Measurements from ENCODE around the gene CUEDC2.

The CUEDC2 gene

GRCh38 chr10:102414749-102415148, 17.6 kb downstream of the CUEDC2 start:
- FAIRE-seq (no peak), DNase-seq (ENCODE audit: insufficient read length, low spot score) (no peak)
- no peak for TF ChIP-seq POLR2A (IDR thresholded peaks at IDR 0.05; ENCODE audit: low read depth, low read length)
- no peak for TF ChIP-seq POLR2AphosphoS5 (IDR thresholded peaks at IDR 0.05; ENCODE audit: low read depth, low read length)
- TF ChIP-seq PAX5 (IDR thresholded peaks at IDR 0.05; ENCODE audit: insufficient read depth, low read length, severe bottlenecking), result no peak
- TF ChIP-seq SPI1 (IDR thresholded peaks at IDR 0.05; ENCODE audit: low read depth, low read length), result no peak
- TF ChIP-seq TAF1 (IDR thresholded peaks at IDR 0.05; ENCODE audit: low read depth, low read length), result no peak
- no peak for TF ChIP-seq POU2F2 (IDR thresholded peaks at IDR 0.05; ENCODE audit: low read depth, low read length)

- TF ChIP-seq POLR2AphosphoS5 (IDR thresholded peaks at IDR 0.05; ENCODE audit: low read depth, low read length) (no peak), SPI1 (IDR thresholded peaks at IDR 0.05; ENCODE audit: low read depth, low read length) (no peak), PAX5 (IDR thresholded peaks at IDR 0.05; ENCODE audit: insufficient read depth, low read length, severe bottlenecking) (no peak), POLR2A (IDR thresholded peaks at IDR 0.05; ENCODE audit: low read depth, low read length) (no peak), POU2F2 (IDR thresholded peaks at IDR 0.05; ENCODE audit: low read depth, low read length) (no peak), TAF1 (IDR thresholded peaks at IDR 0.05; ENCODE audit: low read depth, low read length) (no peak)
- DNase-seq (ENCODE audit: insufficient read length, low spot score), result no peak
- no peak for FAIRE-seq
These were observed 18.4 kb downstream of the CUEDC2 start for GRCh38 chr10:102413806-102414561.

GRCh38 chr10:102413053-102413705, 19.2 kb downstream of the CUEDC2 start:
- FAIRE-seq (peak; percentile 65), DNase-seq (ENCODE audit: insufficient read length, low spot score) (peak; percentile 82)
- TF ChIP-seq POLR2AphosphoS5 (IDR thresholded peaks at IDR 0.05; ENCODE audit: low read depth, low read length) (no peak), TAF1 (IDR thresholded peaks at IDR 0.05; ENCODE audit: low read depth, low read length) (no peak), PAX5 (IDR thresholded peaks at IDR 0.05; ENCODE audit: insufficient read depth, low read length, severe bottlenecking) (no peak)

- FAIRE-seq, result no peak
These were observed 20.1 kb downstream of the CUEDC2 start for GRCh38 chr10:102412293-102412692.

GRCh38 chr10:102411341-102412255, 20.8 kb downstream of the CUEDC2 start:
- FAIRE-seq, result no peak
- TF ChIP-seq TAF1 (IDR thresholded peaks at IDR 0.05; ENCODE audit: low read depth, low read length), result no peak
- TF ChIP-seq PAX5 (IDR thresholded peaks at IDR 0.05; ENCODE audit: insufficient read depth, low read length, severe bottlenecking), result no peak
- TF ChIP-seq POU2F2 (IDR thresholded peaks at IDR 0.05; ENCODE audit: low read depth, low read length), result no peak
- TF ChIP-seq POLR2A (IDR thresholded peaks at IDR 0.05; ENCODE audit: low read depth, low read length), result no peak
- no peak for TF ChIP-seq SPI1 (IDR thresholded peaks at IDR 0.05; ENCODE audit: low read depth, low read length)
- no peak for TF ChIP-seq POLR2AphosphoS5 (IDR thresholded peaks at IDR 0.05; ENCODE audit: low read depth, low read length)
- DNase-seq (ENCODE audit: insufficient read length, low spot score), result no peak

More at GRCh38 chr10:102412293-102412692, 20.1 kb downstream of the CUEDC2 start:
- no peak for TF ChIP-seq POLR2A (IDR thresholded peaks at IDR 0.05; ENCODE audit: low read depth, low read length)
- no peak for TF ChIP-seq SPI1 (IDR thresholded peaks at IDR 0.05; ENCODE audit: low read depth, low read length)
- no peak for TF ChIP-seq TAF1 (IDR thresholded peaks at IDR 0.05; ENCODE audit: low read depth, low read length)
- TF ChIP-seq POU2F2 (IDR thresholded peaks at IDR 0.05; ENCODE audit: low read depth, low read length), result no peak
- no peak for TF ChIP-seq POLR2AphosphoS5 (IDR thresholded peaks at IDR 0.05; ENCODE audit: low read depth, low read length)
- no peak for TF ChIP-seq PAX5 (IDR thresholded peaks at IDR 0.05; ENCODE audit: insufficient read depth, low read length, severe bottlenecking)
- no peak for DNase-seq (ENCODE audit: insufficient read length, low spot score)

GRCh38 chr10:102410429-102411073, 21.8 kb downstream of the CUEDC2 start:
- no peak for TF ChIP-seq TAF1 (IDR thresholded peaks at IDR 0.05; ENCODE audit: low read depth, low read length)
- TF ChIP-seq PAX5 (IDR thresholded peaks at IDR 0.05; ENCODE audit: insufficient read depth, low read length, severe bottlenecking), result no peak
- TF ChIP-seq POLR2AphosphoS5 (IDR thresholded peaks at IDR 0.05; ENCODE audit: low read depth, low read length), result no peak
- TF ChIP-seq POLR2A (IDR thresholded peaks at IDR 0.05; ENCODE audit: low read depth, low read length), result 0 out of 2 replicates have a peak, but pooled peaks have one; percentile 2
- FAIRE-seq (no peak), DNase-seq (ENCODE audit: insufficient read length, low spot score) (peak; percentile 45)

- peak; percentile 35 for FAIRE-seq
- DNase-seq (ENCODE audit: insufficient read length, low spot score), result peak; percentile 30
These were observed 22.6 kb downstream of the CUEDC2 start for GRCh38 chr10:102409604-102410428.

More at GRCh38 chr10:102409604-102410428, 22.6 kb downstream of the CUEDC2 start:
- peak; percentile 44; the same call in 1 of the 2 replicates for TF ChIP-seq POLR2A (IDR thresholded peaks at IDR 0.05; ENCODE audit: low read depth, low read length)
- no peak for TF ChIP-seq PAX5 (IDR thresholded peaks at IDR 0.05; ENCODE audit: insufficient read depth, low read length, severe bottlenecking)
- 0 out of 2 replicates have a peak, but pooled peaks have one; percentile 54 for TF ChIP-seq POU2F2 (IDR thresholded peaks at IDR 0.05; ENCODE audit: low read depth, low read length)
- TF ChIP-seq SPI1 (IDR thresholded peaks at IDR 0.05; ENCODE audit: low read depth, low read length), result no peak
- TF ChIP-seq TAF1 (IDR thresholded peaks at IDR 0.05; ENCODE audit: low read depth, low read length), result no peak
- TF ChIP-seq POLR2AphosphoS5 (IDR thresholded peaks at IDR 0.05; ENCODE audit: low read depth, low read length), result no peak
